BJ (cell line): ENCODE results near the gene CLSTN2. TPM values are rescaled to one million over a fixed set of nuclear protein-coding genes. Genes with fewer than 3 reads are reported as not detected.
A peak's percentile ranks its signal among the peaks of the same experiment; 100 is the strongest.

ENCODE experiments used
- CTCF ChIA-PET: fragments of 350-600 bp; formaldehyde crosslinking; extraction: SDS; loops from one replicate; lab custom pipeline; 2021; ENCODE audit warnings: antibody characterized with exemption, inconsistent platforms; lab: Yijun Ruan, JAX
- POLR2A ChIA-PET: fragments of 300-600 bp; sonication (Branson Sonifier 250); formaldehyde crosslinking; extraction: SDS; loops from one replicate; lab custom pipeline; 2021; ENCODE audit warnings: antibody characterized with exemption; lab: Charles Lee
- DNase-seq: peaks from one replicate; pipeline ENCODE4 v3.0.0-alpha.2; 2011; ENCODE audit warnings: low read depth
- H3K27me3 ChIP-seq: 2 replicates; pipeline ENCODE4 v1.6.0; 2011; ENCODE audit warnings: low read length; ENCODE audit not compliant: control insufficient read depth, insufficient read depth
- H3K36me3 ChIP-seq: 2 replicates; pipeline ENCODE4 v1.5.1; 2011; ENCODE audit warnings: low read length; ENCODE audit not compliant: control insufficient read depth, insufficient read depth
- H3K4me3 ChIP-seq: 2 replicates; pipeline ENCODE4 v1.5.1; 2011; ENCODE audit warnings: low read depth, mild to moderate bottlenecking, control low read depth, low read length
- CTCF ChIP-seq: IDR thresholded peaks from 2 replicates; pipeline ENCODE4 v1.5.1; 2011; ENCODE audit warnings: low read depth, mild to moderate bottlenecking, control low read depth, inconsistent platforms, low read length, moderate library complexity; ENCODE audit not compliant: insufficient read depth
- polyA plus RNA-seq: library from polyadenylated mRNA; depleted of rRNA; stranded (reverse); fragments of >200 nt; gene quantifications from 2 replicates; pipeline ENCODE4 v1.2.3, GENCODE V29; 2011

Gene CLSTN2
- polyA plus RNA-seq, 1 experiment, result 1.8 TPM

GRCh38 chr3:140050396-140050795 is 115.4 kb downstream of the CLSTN2 start:
- H3K4me3 ChIP-seq, result no peak overlapping the region
- H3K27me3 ChIP-seq, result no peaks in the 10 kb centered on the region
- no peak for DNase-seq
- H3K36me3 ChIP-seq, result no peaks in the 10 kb centered on the region
- TF ChIP-seq CTCF, result no peak
- ChIA-PET CTCF (no interaction called here), POLR2A (no interaction called here)

GRCh38 chr3:140051019-140051957 is 116.3 kb downstream of the CLSTN2 start:
- no peaks in the 10 kb centered on the region for H3K36me3 ChIP-seq
- no peak overlapping the region for H3K4me3 ChIP-seq
- peak; percentile 4; the same call in 1 of the 2 replicates for TF ChIP-seq CTCF
- ChIA-PET CTCF (no interaction called here), POLR2A (no interaction called here)
- no peak for DNase-seq
- H3K27me3 ChIP-seq, result no peaks in the 10 kb centered on the region

GRCh38 chr3:140052771-140053702 is 118.1 kb downstream of the CLSTN2 start:
- Histone ChIP-seq H3K4me3 (no peak overlapping the region), H3K27me3 (no peaks in the 10 kb centered on the region), H3K36me3 (no peaks in the 10 kb centered on the region)
- ChIA-PET POLR2A (no interaction called here), CTCF (interaction anchor here (1.5 kb wide), 1 partner anchor 335 kb away, joined by 4 read pairs; no protein-coding TSS in a partner anchor)
- TF ChIP-seq CTCF, result no peak
- no peak for DNase-seq

GRCh38 chr3:140053794-140054193 is 118.8 kb downstream of the CLSTN2 start:
- CTCF ChIA-PET, result interaction anchor here (1.5 kb wide), 1 partner anchor 336 kb away, joined by 4 read pairs; no protein-coding TSS in a partner anchor
- DNase-seq, result no peak
- POLR2A ChIA-PET, result no interaction called here
- Histone ChIP-seq H3K4me3 (no peak overlapping the region), H3K36me3 (no peaks in the 10 kb centered on the region), H3K27me3 (no peaks in the 10 kb centered on the region)
- no peak for TF ChIP-seq CTCF
